Stimulated activated CD4-positive, alpha-beta T cell treated with anti-CD3 and anti-CD28 coated beads, TNF-alpha, amount 100 ng/mL, for 24 hours (primary cell): ENCODE results near the gene GLOD5.
A peak's percentile ranks its signal among the peaks of the same experiment; 100 is the strongest.
"Not testable (repeated sequence)": the region's sequence is repeated elsewhere in the genome, so short reads cannot be mapped to it uniquely, and the experiment has no call there.

Experiments used
- DNase-seq, 3 experiments: peaks; one replicate each; pipeline ENCODE4 v3.0.0-alpha.2; 2020; ENCODE audit warnings: low read depth in 3 of 3

The GLOD5 gene

DNA sequence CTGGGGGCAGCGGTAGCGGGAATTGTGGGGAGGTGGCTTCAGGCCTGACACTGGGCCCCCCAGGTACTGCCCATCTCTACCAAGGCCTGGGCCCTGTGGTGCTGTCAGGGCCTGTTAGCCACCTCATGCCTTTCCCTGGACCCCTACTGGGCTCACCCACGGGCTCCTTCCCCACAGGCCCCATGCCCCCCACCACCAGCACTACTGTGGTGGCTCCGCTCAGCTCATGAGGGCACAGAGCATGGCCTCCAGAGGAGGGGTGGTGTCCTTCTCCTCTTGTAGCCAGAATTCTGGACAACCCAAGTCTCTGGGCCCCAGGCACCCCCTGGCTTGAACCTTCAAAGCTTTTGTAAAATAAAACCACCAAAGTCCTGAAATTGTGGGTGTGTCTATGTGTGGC, 32.4 kb downstream of the GLOD5 start:
- DNase-seq, result no peak

DNA sequence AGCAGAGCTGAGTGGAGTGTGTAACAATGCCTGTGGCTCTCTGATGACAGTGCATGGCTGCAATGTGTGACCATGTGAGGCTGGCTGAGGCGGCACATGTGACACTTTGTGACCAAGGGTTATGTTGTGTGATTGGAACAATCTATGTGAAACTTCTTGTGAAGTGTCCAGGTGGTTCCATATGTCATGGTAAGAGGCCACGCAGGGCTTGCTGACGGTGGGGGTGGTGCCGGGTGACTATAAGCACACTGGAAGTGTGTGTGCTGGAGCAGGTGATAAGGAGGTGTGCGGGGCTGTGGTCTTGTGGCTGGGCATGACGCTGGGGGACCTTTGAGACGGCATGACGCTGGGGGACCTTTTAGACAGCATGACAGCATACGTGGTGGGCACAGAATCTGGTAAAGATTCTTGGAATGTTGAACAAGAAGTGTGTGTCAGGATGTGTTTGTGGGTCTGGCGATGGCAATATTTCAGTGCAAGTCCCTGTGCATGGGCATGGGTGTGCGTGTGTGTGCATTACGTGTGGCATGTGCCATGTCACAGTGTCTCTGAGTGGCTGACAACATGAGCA, 32.9 kb downstream of the GLOD5 start:
- no peak for DNase-seq

DNA sequence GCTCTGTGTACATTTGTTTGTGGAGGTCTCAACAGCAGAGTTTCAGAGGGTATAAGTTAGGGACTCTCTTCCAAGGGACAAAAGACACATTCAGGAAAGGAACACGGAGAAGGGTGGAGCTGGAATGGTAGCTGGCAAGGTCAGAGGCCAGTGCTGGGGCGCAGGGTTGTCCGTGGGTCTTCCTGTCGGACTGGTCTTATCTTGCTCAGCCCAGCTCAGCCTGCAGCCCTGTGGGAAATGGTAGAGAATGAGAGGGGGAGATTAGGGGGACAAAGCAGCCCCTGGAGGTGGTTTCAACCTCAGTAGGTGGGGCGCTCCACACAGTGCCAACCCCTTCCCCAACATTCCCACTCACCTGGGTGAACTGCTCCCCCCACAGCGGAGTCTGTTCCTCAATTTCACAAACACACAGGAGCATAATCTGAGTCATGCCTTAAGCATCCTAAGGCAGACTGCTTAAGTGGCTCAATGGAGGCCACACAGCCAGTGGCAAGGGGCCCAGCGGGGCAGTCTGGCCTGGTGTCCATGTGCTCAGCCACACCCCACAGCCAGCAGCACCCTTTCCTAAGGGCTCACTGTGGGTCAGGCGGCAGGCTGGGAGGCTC, 33.5 kb downstream of the GLOD5 start:
- no peak for DNase-seq

DNA sequence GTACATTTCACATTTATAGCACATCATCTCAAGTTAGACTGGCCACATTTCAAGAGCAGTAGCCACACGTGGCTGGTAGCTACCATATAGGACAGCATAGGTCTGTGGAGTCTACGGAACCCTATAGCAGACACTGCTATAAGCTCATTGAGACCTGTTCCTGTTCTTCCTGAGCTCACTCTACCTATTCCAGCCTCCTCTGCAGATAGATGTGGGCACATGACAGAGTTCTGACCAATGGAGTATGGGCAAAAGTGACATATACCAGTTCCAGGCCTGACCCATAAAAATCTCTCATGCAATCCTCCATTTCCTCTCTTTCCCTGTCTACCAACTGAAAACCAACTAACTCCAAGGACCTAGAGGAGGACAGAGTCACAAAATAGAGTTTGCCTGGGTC, 36.8 kb downstream of the GLOD5 start:
- no peak for DNase-seq

DNA sequence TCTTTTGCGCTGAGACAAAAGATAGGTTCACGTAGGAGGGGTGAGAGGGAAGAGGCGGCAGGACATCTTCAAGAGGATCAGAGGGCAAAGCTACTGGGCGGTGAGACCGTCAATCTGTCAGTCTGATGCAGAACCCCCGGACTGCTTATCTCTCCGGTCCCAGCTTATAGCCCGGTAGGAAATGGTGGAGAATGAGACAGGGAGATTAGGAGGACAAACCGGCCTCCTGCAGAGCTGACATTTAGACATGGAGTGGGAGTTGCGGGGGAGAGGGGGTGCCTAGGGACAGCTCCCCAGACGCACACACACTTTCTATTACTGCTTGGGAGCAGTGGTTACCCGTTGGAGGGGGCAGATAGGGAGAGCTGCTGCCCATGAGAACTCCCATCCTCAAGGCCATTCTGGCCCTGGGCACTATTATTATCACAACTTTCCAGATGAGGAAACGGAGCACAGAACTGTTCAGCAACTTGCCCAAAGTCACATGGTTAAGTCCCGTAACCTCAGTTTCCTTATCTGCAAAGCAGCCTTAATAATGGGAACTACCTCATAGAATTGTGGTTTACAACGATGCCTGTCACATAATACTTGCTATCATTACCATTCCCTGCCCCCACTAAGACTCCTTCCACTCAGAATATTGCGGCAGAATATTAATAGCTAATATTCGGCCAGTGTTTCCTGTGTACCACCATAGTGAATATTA, 39.2 kb downstream of the GLOD5 start:
- DNase-seq, result no peak

DNA sequence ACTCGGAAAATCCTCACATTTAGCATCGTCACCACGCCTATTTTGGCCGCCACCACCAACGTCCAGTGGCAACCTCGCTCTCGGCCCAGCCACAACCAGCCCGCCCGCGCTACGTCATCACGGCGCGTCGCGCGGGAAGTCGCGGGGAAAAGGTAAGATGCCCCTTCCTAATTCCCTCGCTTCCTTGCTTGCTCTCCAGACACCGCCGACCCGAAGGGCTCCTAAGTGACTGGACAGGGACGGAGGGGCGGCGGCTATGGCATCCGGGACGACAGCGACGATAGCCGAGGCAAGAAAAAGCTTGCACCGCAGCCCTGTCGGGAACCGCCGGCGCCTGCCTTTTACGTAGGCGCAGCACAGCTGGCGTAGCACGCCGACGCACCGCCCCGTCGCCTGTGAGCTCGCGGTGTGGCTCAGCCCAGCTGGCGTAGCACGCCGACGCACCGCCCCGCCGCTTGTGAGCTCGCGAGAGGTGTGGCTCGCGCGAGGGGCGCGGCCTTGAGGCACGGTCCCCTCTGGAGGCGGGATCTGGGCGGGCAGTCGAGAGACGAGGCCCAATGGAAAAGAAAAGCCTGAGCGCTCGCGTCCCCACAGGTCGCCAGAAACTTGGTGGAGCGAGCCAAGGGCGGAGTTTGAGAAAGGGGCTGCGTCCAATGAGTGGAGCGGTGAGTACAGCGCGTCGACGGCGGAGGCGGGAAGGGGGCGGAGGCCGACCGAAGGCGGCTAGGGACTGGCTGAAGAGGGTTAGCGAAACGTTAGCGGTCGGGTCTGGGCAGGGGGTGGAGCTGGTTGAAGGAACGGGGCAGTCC, 39.9 kb downstream of the GLOD5 start, which contains the start of gene HDAC6:
Gene HDAC6 (plus strand): TSS at position 788 of the 809 bp plus-strand sequence. CDS start 626 bp downstream, outside the sequence.
- peak; percentile 83 to 94 (median 87) for DNase-seq

DNA sequence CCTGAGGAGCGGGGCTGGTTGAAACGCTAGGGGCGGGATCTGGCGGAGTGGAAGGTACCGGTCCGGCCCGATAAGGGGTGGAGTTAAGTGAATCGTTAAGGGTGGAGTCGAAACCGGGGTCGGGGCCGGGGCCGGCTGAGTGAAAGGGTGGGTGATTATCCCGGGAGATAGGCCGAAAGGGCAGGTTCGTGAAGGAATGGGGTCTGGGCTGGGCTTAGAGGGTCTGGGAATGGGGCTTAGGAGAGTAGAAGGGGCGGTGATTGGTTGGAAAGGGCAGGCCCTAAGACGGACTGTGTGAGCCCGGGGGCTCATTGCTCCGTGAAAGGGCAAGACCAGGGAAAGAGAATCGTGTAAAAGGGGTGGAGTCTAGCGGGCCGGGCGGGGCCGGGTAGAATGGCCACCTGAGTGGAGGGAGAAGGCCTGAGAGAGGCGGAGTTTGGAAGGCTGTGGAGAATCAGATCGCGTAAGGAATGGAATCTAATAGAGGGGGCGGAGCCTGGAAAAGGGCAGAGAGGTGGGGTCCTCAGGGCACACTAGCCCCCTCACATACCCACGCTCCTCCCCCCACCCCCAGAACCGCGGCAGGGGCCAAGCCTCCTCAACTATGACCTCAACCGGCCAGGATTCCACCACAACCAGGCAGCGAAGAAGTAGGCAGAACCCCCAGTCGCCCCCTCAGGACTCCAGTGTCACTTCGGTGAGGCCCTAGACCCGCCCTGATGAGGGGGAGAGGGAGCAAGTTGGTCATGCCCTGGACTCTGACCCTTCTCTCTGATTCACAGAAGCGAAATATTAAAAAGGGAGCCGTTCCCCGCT, 40.8 kb downstream of the GLOD5 start:
- peak; percentile 21 to 74 (median 43) for DNase-seq

DNA sequence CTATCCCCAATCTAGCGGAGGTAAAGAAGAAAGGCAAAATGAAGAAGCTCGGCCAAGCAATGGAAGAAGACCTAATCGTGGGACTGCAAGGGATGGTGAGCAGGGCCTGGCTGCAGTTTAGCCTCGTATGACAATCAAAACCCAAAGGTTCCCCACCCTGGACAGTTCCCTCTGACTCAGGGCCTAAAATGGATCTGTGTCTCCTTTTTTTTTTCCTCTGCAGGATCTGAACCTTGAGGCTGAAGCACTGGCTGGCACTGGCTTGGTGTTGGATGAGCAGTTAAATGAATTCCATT, 41.3 kb downstream of the GLOD5 start:
- no peak for DNase-seq

DNA sequence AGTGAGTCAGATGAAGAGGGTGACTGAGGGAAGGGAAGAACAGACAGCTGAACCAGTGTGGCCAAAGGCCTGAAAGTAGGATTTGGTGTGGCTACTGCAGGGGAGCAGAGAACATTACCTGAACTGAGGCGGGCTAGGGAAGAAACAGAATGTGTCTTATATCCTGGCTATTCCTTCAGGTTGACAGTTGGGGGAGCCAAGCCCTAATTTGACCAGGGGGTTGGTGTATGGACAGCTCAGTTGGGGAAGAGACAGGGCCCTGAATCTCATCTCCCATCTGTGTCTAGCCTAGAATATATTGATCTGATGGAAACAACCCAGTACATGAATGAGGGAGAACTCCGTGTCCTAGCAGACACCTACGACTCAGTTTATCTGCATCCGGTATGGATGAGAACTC, 44.5 kb downstream of the GLOD5 start:
- DNase-seq, result no peak

DNA sequence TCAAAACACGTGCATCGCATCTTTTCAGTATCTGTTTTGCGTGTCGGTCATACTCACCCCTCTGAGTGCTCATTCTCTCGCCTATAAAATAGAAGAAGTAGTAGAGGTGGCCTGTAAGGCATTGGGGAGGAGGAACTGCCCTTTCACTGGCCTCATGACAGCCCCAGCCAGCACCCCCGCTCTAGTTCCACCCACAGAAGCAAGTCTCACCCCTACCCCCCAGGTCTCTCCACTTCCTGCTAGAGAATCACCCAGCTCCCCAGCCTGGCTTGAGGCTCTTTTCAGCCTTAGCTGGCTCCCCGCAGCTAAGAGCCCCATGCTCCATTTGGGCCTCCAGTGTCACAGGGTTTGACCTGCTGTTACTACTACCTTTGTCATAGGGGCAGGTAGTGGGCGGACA, 52.1 kb downstream of the GLOD5 start:
- no peak for DNase-seq

DNA sequence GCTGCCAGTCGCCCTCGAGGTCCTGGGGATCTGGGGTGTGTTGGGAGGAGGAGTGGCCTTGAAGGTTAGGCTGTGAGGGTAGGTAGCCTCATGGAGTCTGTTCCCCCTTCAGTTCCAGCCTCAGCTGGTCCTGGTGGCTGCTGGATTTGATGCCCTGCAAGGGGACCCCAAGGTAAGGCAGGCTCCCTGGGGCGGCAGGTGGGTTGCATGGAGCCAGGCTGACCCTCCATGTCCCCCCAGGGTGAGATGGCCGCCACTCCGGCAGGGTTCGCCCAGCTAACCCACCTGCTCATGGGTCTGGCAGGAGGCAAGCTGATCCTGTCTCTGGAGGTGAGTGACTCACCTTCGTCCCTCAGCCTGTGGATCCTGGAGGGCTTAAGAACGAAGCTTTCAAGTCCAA, 53.2 kb downstream of the GLOD5 start:
- DNase-seq, result no peak

DNA sequence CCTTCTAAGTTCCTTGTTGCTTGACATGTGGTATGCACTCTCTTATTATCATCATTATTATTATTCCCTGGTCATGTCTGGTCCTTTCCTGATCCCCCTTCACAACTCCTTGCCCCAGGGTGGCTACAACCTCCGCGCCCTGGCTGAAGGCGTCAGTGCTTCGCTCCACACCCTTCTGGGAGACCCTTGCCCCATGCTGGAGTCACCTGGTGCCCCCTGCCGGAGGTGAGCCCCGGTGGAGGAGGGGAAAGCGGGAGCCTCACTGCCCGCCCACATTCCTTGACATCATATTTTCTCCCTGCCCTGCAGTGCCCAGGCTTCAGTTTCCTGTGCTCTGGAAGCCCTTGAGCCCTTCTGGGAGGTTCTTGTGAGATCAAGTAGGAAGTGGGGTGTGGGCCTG, 53.7 kb downstream of the GLOD5 start:
- DNase-seq, result no peak

DNA sequence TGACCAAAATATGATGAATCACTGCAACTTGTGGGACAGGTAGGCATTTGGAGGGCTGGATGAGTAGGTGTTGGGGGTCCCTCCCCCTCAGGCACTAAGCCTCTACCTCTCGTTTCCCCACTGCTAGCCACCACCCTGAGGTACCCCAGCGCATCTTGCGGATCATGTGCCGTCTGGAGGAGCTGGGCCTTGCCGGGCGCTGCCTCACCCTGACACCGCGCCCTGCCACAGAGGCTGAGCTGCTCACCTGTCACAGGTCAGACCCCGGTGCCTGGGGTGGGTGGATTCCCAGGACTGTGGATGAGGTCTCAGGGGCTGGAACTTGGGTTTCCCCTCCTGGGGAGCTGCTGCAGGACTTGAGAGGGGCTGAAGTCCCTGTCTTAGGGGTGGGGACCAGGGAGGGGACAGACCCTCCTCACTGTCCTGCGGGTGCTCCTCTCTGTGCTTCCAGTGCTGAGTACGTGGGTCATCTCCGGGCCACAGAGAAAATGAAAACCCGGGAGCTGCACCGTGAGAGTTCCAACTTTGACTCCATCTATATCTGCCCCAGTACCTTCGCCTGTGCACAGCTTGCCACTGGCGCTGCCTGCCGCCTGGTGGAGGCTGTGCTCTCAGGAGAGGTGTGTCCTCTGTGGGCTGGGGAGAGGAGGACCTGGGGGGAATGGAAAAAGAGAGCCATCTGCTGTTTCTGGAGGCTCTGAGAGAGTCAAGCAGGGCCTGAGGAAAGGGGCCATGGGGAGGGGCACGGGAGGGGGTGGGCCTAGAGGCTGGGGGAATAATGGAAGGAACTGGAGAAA, 54.7 kb downstream of the GLOD5 start:
- DNase-seq, result no peak

DNA sequence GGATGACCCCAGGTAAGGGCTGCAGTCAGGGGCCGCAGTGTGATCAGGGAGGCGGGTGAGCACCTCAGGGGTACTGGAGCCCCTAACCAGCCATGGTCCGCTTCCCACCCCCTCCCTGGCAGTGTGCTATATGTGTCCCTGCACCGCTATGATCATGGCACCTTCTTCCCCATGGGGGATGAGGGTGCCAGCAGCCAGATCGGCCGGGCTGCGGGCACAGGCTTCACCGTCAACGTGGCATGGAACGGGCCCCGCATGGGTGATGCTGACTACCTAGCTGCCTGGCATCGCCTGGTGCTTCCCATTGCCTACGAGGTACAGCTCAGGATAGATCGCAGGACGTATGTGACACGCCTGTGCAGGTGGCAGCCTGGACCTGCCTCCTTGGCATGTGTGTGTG, 56.6 kb downstream of the GLOD5 start:
- DNase-seq, result no peak

DNA sequence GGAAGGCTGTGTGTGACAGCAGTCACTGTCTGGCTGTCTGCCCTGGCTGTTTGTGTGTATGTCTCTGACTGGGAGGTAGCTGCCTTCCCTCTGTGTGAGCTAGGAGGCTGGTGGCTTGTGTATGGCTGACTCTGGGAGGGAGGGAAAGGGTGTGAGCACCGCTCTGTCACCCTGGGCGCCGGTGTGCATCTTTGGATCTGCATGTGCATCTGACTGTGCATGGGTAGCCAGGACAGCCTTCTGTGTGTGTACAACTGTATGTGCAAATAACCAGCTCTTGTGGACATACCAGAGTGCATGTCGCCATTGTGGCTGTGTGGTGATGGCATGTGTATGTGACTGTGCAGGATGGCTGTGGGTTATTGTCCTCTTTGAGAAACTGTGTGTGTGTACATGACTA, 57.3 kb downstream of the GLOD5 start:
- no peak for DNase-seq

DNA sequence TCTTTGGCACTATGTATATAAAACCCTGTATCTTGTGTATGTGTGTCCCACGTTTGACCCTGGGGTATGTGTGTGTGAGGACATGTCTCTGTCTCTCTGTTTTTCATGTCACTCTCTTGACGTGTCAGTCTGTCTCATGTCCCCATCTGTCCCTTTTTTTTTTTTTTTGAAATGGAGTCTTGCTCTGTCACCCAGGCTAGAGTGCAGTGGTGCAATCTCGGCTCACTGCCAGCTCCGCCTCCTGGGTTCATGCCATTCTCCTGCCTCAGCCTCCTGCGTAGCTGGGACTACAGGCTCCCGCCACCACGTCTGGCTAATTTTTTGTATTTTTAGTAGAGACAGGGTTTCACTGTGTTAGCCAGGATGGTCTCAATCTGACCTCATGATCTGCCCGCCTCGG, 57.8 kb downstream of the GLOD5 start:
- not testable (repeated sequence) for DNase-seq

DNA sequence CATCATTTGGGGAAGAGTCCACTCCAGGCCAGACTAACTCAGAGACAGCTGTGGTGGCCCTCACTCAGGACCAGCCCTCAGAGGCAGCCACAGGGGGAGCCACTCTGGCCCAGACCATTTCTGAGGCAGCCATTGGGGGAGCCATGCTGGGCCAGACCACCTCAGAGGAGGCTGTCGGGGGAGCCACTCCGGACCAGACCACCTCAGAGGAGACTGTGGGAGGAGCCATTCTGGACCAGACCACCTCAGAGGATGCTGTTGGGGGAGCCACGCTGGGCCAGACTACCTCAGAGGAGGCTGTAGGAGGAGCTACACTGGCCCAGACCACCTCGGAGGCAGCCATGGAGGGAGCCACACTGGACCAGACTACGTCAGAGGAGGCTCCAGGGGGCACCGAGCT, 61.5 kb downstream of the GLOD5 start:
- DNase-seq, result no peak
